ENCODE measurements around the gene PACS2.

Gene PACS2

GRCh38 chr14:105440992-105441391 lies 126.4 kb downstream of the PACS2 start:
- DNase-seq (ENCODE audit: low spot score) = no peak

- DNase-seq (ENCODE audit: low spot score) = peak; percentile 38
These were observed 127.6 kb downstream of the PACS2 start for GRCh38 chr14:105442125-105442524.

- no peak for DNase-seq (ENCODE audit: low spot score)
These were observed 128.3 kb downstream of the PACS2 start for GRCh38 chr14:105442834-105443233.

GRCh38 chr14:105444859-105445258 lies 130.3 kb downstream of the PACS2 start:
- DNase-seq (ENCODE audit: low spot score) = no peak

GRCh38 chr14:105445290-105445689 lies 130.7 kb downstream of the PACS2 start:
- DNase-seq (ENCODE audit: low spot score) = no peak

GRCh38 chr14:105445901-105446845 lies 131.6 kb downstream of the PACS2 start:
- no peak for DNase-seq (ENCODE audit: low spot score)

- DNase-seq (ENCODE audit: low spot score) = no peak
These were observed 132.4 kb downstream of the PACS2 start for GRCh38 chr14:105446971-105447370.

Data from putamen (tissue), 1 donor.